HEK293 (cell line): ENCODE data around the gene LAMA4.

Experiments
- CTCF ChIP-seq: fragments of 450-650 bp; formaldehyde crosslinking; IDR thresholded peaks from 2 replicates; pipeline ENCODE4 v1.5.1; 2016; ENCODE audit warnings: missing biosample characterization, missing genetic modification characterization
- SALL2 ChIP-seq: fragments of 450-650 bp; formaldehyde crosslinking; IDR thresholded peaks from 2 replicates; pipeline ENCODE4 v1.5.0; 2017; ENCODE audit warnings: missing biosample characterization, mild to moderate bottlenecking, missing genetic modification characterization, borderline replicate concordance
- ZFP41 ChIP-seq: fragments of 450-650 bp; formaldehyde crosslinking; IDR thresholded peaks from 2 replicates; pipeline ENCODE4 v1.5.1; 2016; ENCODE audit warnings: missing biosample characterization, missing genetic modification characterization, borderline replicate concordance
- ZNF521 ChIP-seq: fragments of 450-650 bp; formaldehyde crosslinking; IDR thresholded peaks from 2 replicates; pipeline ENCODE4 v1.5.1; 2017; ENCODE audit warnings: missing biosample characterization, mild to moderate bottlenecking, missing genetic modification characterization
- ZNF549 ChIP-seq: fragments of 450-650 bp; IDR thresholded peaks from 2 replicates; pipeline ENCODE4 v1.5.1; 2018; ENCODE audit warnings: missing biosample characterization, missing genetic modification characterization, mild to moderate bottlenecking, inconsistent platforms, moderate library complexity
- ZNF555 ChIP-seq: fragments of 450-650 bp; formaldehyde crosslinking; conservative IDR thresholded peaks from 2 replicates; pipeline ENCODE4 v1.5.1; 2017; ENCODE audit warnings: missing biosample characterization, mild to moderate bottlenecking, missing genetic modification characterization, inconsistent platforms

- TF ChIP-seq ZNF521 (tag by site-specific recombination) (no peak), SALL2 (tag by site-specific recombination) (no peak), ZNF549 (tag by site-specific recombination) (no peak), CTCF (tag by site-specific recombination) (no peak), ZFP41 (no peak), ZNF555 (tag by site-specific recombination) (no peak)
These were observed 18.4 kb downstream of the LAMA4 start for GRCh38 chr6:112235956-112236355.
